NCI-H446 (cell line): ENCODE results near the gene PLAC1.

Experiments used
- DNase-seq, 2 experiments: peaks; one replicate each; lab custom pipeline; 2025; lab: John Stamatoyannopoulos, UW

PLAC1 gene

DNA sequence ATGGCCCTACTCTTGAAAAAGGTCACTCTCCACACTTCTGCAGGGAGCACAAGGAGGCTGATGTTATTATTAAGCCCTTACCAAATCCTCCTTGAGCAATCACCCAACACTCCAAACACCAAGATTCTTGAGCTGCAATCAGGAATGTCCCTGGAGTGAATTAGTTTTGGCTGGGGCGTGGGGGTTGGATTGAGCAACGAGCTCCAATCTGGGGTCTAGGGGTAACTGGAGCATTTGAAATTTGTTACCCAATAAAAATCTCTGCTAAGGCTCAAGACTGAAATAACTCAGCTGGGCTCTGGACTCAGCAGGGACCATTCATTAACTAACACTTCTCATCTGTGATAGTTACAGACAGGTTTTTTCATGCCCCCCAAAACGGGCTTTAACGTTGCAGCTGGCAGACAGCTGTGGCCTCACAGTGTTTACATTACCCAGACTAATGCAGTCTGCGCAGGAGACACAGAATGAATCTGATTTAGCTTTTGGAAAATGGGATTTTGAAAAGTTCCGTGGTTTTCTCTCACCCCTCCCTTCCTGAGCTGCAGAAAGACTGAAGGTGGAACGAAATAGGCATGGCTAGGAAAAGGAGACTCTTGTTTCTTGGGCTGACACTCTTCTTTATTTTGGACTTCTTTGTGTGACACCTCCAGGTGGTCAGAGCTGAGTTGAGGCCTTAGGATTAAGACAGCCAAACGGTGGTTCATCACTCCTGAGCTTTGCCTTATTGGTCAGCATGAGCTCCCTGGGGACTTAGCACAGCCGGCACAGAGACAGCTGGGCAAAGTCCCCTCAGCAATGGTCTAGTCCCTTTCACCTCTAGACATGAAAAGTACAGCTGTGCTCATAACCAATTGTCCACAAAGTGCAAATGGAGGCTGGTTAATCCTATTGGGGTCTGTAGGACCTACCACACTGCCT is 26.6 kb downstream of the PLAC1 start:
- no peak for DNase-seq

DNA sequence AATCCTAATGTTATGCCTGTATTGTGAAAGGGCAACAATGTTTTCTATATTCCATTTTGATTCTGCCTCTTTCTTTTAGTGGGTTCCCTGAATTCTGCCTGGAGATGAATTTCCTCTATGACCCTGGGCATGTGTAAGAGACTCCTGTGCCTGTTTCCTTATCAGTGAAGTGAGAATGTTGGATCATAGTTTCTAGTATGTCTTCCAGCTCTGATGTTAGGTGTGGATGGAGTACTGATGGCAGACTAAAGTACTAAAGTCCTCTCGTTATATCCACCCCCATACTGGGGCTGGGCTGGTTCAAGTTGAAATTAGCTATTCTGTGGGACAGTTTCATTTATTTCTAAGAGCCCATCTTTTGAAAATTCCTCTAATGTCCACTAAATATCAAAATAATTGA is 29.6 kb downstream of the PLAC1 start:
- no peak for DNase-seq

DNA sequence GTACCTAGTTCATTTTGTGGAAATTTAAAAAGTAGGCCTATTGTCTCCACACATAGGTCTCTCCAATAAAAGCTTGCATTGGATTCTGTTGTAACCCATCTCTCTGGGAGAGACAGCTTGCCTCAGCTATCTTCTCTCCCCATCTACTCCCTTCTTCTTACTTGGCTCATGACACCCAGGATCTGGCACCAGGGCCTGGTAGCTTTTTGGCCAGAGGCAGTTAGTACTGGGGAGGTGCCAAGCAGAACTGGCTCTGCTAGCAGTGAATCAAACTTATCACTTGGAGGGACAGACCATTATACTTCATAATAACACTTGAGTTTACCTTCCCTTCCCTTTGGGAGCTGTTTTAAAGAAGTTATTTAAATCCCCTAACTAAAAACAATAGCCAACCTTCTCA is 31.8 kb downstream of the PLAC1 start:
- peak; percentile 38 to 82 for DNase-seq

DNA sequence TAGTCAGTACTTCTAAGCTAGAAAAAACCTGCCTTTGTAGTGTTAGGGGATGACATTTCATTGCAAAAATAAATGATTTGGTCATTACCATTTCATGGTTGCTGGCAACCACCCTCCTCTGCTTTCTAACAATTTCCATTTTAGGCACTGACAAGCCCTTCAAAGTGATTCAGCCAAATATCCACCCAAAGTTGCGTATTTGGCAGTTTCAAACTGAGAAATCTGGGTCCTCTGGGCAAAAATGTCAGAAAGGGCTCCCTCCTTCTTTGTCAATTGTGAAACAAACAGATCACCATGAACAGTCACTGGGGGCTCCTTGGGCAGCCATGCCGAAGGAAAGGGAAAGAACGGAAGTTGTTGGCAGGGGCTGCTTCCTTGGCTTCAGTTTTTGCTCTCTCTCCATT is 33.0 kb downstream of the PLAC1 start:
- no peak for DNase-seq

DNA sequence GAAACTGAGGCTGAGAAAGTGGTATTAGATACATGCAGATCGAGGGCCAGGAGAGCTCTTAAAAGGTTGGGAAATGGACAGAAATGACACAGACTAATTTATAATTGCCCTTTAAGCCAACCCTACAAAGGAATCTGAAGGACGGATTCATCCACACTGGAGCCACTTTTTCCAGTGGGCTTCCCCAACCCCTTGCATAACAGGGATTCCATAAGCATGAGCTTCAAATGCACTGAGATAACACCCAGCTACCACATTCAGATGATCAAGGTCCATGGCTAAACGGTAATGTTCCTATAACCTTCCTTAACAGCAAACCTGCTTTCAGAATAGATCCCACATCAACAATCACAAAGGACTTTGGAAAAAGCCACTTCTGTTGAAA is 34.2 kb downstream of the PLAC1 start:
- DNase-seq, result no peak

DNA sequence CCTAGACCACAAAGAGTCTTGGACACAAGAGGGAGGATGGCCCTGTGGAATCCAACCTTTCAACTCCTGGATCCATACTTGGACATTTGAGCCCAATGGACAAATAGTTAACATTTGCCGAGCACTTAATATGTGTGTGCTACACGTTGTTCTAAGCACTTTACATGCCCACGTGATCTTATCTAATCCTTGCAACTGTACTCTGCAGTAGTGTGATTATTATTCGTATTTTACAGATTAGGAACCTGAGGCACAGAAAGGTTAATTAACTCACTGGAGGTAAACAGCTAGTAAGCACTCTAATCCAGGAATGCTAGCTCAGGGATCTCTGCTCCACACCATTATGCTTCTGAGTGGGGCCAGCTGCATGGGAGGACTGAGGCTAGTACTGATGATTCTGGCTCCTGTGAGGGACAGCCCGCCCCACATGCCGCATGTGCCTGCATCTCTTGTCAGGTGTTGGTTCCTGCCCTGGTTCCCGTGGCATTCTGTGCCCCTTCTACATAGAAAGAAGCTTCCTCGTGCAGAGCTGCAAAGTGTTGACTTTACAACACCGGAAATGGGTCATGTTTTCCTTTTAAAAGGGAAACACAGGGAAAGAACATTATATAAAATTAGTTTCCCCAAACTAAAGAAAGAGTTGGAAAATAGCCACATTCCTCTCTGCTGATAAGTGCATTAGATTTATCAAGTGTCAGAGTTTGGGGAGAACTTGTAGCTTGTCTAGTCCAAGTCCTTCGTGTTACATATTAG is 34.8 kb downstream of the PLAC1 start:
- no peak for DNase-seq

DNA sequence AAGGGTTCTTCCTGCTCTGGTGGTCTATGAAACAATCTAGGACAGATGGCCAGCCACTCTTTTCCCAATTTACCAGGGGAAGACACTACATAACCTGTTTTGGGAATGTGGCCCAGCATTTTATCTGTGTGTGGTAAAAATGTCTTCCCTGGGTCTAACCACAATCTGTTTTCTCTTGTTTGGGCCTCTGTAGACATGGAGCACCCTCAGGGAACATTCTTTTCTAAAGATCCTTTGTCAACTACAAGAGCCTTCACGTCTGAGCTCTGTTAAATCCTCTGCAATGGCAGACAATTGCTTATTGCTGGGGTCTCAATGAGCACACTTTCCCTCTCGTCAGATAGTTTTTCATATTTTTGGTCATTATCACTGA is 35.5 kb downstream of the PLAC1 start:
- DNase-seq, result no peak

DNA sequence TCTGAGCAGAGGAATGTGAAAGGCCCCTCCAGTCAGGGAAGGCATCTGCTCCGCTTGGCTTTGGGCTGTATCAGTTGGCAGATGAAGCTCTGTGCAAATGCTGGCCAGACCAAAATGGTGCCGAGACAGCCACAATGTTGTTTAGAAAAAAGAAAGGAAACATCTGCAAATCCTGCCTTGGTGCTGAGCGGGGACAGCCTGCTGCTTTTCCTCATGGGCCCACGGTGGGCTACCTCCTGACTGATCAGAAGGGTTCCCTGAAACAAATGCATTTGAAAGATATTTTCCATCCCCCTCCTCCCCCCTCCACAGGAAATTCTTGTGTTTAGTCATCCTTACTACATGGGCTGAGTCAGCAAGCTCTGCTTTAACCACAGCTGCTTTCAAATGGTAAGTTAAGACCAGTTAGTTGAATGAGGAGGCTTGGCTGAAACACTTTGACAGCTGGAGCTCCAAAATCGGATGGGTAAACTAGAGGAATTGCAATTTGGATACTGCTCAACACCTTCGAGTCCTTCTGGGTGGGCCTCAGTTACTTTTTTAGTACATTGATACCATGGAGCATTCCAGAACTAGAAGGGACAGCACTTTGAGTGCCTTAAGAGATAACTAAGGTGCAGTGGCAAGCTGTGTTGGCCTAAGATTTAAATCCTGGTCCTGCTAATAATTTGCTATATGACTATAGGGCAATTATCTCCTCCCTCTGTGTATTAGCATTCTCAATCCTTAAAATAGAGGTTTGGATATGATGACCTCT is 36.0 kb downstream of the PLAC1 start:
- DNase-seq, result peak; percentile 4 to 61

DNA sequence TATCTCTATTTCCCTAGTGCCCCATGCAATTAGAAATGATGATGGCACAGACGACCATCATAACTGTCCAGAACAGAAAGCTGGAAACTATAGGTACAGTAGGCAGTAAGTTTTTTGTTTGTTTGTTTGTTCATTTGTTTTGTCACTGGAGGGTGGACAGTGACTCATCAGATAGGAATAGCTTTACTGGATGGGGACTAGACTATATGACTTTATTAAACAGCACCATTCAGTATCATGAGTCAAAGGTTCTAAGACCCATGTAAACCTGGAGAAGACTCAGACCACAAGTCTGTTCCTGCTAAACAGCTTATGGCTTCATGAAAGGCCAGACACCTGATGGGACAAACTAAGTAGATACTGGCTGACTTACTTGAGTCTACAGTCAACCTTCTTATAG is 38.4 kb downstream of the PLAC1 start:
- DNase-seq, result no peak

DNA sequence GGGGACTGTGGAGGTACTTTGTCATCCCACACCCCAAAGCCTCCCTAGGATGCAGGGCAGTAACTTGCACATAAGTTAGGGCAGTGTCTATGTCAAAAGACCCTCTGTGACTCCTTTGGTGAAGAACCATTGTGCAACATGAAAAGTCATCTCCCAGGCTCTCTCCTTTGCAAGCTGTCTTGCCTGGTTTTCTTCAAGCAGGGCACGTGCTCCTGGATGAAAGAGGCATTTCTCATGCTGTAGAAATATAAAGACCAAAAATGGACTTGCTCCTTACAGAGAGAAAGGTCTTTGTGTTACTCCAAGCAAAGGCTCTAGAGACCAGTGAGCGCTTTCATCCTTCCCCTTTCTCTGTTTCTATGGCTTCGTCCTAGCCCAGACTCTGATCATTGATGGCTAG is 44.9 kb downstream of the PLAC1 start:
- no peak for DNase-seq

DNA sequence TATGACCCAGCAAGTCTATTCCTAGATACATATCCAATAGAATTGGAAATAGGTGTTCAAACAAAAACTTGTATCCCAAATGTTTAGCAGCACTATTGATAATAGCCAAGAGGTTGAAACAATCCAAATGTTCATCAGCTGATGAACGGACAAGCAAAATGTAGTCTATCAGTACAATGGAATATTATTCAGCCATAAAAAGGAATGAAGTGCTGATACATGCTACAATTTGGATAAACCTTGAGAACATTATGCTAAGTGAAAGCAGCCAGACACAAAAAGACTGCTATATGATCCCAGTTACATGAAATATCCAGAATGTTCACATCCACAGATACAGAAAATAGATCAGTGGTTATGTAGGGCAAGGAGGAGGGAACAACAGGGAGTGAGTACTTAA is 50.1 kb downstream of the PLAC1 start:
- DNase-seq, result no peak

DNA sequence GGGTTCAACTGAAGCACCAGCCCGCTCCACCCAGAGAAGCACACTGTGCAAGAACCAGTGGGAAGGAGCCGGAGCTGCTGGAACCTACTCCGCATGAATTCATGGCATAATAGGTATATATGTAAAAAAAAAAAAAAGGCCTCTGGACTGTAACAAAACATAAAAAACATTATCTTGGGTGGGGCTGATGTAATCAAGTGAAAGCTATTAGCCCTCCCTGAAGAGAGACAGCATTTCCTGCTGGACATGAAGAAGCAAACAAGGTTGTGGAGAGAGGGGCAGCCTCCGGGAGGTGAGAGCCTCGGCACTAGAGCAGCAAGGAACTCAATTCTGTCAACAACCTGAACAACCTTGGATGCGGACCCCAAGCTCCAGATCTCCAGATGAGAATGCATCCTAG is 50.7 kb downstream of the PLAC1 start:
- DNase-seq, result no peak

DNA sequence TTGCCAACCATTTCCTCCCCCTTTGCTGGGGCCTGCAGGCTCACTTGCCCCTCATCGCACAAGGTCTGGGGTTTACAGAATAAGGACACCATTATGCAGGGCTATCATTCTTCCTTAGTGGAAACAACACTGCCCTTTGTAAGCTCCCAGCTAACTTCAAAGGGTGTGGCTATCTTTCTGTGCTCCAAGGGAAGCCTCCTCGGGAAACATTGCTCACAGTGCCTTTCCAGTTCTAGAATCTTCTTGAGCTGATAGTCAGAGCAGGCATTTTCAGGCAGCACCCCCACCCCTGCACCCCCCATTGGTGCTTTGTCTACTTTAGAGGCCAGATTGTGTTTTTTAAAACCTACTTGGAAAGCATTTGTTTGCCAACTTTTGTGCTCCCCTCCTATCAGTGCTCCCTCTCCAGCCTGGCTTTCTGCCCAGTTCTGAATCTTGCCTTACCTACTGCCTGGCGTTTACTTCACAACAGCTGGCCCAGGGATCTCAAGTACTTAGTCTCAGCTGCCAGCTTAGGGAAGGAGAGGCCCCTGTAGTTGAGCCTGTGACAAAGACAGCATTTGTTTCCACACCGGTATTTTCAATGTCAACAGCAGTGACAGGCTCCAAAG is 53.5 kb downstream of the PLAC1 start:
- DNase-seq, result peak; percentile 73 to 87

DNA sequence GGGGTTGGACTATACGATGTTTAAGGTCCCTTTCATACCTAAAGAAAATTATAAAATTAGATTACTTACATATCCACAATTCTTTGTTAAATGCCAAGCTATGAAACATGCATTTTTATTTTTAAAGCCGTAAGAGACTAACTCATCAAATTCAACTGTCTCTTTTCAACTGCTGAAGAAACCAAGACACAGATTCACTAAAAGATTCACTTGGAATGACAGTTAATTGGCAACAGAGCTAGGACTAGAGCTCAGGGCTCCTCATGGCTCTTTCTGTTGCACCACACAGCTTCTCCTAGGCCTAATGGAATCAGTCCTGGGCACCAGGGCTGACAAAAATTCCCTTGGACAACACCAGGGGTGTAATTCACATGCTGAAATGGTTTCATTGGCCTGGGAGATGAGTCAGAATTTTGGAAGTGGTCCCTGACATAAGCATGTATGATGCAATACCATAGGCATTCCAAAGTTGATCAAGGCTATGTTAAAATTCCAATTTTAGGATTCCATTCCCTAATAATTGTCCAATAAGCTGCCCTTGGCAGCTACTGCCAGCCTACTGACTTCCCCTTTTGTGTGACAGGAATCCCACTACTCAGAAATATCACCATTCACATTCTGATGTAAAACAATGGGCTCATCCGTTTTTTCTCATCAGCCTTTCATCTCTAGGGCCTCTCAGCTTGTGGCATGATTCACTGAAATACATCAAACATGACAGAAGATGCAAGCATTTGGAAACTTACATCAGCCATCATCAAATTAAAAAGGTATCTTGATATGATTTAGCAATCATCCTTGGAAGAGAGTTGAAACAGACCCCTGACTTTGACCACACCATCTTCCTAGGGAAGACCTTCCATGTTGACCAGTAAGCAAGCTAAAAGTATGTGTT is 54.2 kb downstream of the PLAC1 start:
- peak; percentile 34 to 80 for DNase-seq

DNA sequence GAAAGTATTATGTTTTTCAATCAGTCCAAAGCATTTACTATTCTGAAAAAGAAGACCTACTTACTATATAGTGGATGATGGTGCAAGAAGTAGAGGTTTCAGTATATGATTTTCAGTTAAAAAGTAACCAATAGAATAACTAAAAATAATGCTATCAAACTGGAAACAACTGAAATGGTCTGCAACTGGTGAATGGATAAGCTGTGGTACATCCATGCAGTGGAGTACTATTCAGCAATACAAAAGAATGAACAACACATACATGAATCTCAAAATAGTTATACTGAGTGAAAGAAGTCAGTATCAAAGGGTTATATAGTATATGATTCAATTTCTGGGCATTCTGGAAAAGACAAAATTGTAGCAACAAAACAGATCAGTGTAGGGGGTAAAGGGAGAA is 55.9 kb downstream of the PLAC1 start:
- DNase-seq, result no peak

DNA sequence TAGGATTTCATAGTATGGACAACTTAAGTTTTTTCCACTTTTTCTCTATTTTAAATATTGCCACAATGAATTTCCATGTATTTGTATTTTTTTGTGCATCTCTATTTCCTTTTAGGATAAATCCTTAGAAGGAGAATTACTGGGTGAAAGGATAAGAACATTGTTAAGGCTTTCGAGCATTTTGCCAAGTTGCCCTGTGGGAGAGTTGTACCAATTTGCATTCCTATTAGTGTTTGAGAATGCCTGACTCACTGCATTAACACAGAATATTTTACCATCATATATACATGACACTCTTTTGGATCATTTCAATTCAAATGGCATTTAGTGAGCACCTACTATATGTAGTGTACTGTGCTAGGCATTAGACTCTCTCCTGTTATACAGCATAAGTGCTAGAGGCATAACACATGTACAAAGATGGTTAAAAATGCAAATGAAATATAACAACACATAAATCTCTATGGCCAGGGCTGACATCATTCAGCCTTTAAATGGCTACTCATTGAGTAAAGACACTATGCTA is 57.0 kb downstream of the PLAC1 start:
- no peak for DNase-seq

DNA sequence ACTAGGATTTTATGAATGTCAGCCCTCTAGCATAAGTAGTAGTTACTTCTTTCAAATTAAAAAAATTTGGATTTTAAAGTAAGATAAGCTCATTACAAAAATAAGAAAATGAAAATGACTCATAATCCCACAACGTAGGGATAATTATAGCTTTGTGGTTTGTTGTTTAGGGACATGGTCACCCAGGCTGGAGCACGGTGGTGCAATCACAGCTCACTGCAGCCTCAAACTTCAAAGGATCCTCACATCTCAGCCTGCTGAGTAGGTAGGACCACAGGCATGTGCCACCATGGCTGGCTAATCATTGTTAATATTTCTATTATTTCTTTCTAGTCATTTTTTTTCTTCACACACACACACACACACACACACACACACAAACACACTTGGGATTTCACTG is 57.6 kb downstream of the PLAC1 start:
- DNase-seq, result no peak

DNA sequence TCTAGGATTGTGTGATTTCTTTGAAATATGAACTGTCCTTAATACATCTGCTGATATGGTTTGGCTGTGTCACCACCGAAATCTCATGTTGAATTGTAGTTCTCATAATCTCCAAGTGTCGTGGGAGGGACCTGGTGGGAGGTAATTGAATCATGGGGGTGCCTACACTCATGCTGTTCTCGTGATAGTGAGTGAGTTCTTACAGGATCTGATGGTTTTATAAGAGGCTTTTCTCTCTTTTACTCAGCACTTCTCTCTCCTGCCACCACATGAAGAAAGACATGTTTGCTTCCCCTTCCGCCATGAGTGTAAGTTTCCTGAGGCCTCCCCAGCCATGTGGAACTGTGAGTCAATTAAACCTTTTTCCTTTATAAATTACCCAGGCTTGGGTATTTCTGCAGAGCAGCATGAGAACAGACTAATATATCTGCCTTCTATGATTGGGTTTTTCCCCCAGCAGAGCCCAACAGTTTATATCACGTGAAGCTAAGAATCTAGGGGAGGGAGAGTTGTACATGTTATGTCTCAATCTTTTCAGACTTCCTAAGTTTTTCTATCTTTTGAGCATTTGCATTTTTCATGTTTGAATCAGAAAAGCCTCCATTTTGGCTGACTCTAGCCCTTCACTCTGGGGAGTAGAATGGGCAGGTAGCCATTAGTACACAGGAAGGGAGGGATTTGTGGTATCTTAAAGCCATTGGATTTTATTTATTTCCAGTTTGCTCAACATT is 58.9 kb downstream of the PLAC1 start:
- DNase-seq, result no peak

DNA sequence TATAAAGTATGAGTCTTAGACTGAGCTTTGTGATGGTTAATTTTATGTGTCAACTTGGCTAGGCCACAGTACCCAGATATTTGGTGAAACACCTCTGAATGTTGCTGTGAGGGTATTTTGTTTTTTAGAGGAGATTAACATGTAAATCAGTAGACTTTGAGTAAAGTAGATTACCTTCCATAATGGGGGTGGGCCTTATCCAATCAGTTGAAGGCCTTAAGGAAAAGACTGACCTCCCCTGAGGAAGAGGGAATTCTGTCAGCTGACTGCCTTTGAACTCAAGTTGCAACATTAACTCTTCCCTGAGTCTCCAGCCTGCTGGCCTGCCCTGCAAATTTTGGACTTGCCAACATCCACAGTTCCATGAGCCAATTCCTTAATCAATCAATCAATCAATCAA is 66.0 kb downstream of the PLAC1 start:
- no peak for DNase-seq

DNA sequence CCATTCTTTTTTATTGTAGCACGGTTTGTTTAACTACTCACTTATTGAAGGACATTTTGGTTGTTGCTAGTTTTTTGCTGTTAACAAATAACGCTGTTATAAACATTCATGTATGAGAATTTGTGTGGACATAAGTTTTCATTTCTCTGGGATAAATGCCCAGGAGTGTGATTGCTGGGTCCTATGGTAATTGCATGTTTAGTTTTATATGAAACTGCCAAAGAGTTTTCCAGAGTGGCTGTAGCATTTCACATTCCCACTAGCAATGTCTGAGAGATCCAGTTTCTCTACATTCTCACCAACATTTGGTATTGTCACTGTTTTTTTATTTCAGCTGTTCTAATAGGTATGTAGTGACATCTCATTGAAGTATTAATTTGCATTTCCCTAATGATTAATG is 66.8 kb downstream of the PLAC1 start:
- no peak for DNase-seq
